ENCODE measurements around the gene MUC4. TPM values are rescaled to one million over a fixed set of nuclear protein-coding genes. Genes with fewer than 3 reads are reported as not detected.
"Not testable (repeated sequence)": the region's sequence is repeated elsewhere in the genome, so short reads cannot be mapped to it uniquely, and the experiment has no call there.

Gene MUC4
- polyA plus RNA-seq, 1 donor, result 4.4 TPM

DNA sequence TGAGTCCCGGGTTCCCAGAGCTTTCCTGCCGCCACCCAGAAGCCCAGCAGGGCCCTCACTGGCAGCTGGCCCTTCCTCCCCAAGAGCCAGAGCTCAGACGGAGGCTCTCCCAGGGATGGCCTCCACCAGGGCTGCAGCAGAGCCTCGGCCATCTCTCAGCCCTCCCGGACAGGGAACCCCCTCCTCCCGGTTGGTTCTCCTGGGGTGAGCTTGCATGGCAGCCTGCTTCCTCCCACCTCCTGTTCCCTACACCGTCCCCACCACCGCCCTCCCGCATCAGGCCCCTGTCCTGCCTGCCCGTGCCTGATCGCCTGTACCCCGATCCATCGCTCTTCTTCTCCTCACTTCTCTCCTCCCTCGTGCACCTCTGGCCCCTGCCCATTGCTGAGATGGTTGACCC lies 24.1 kb upstream of the MUC4 start:
- H3K4me1 ChIP-seq (ENCODE audit: control insufficient read depth, insufficient read depth, low read length), result no peaks in the 10 kb centered on the region
- no peaks in the 10 kb centered on the region for H3K36me3 ChIP-seq (ENCODE audit: control insufficient read depth, insufficient read depth, low read length)
- H3K27me3 ChIP-seq (ENCODE audit: control insufficient read depth, insufficient read depth, low read length), result peaks cover 8% of the 10 kb centered on the region
- H3K9me3 ChIP-seq (ENCODE audit: control insufficient read depth, low read depth, low read length), result no peaks in the 10 kb centered on the region
- H3K27ac ChIP-seq (ENCODE audit: low read length), result no peak overlapping the region
- no peak overlapping the region for H3K4me3 ChIP-seq (ENCODE audit: low read length)
- no peak for DNase-seq
- 80% methylated on average over 1 of the region's 14 CpGs for WGBS (ENCODE audit: insufficient coverage, low lambda C conversion rate)

DNA sequence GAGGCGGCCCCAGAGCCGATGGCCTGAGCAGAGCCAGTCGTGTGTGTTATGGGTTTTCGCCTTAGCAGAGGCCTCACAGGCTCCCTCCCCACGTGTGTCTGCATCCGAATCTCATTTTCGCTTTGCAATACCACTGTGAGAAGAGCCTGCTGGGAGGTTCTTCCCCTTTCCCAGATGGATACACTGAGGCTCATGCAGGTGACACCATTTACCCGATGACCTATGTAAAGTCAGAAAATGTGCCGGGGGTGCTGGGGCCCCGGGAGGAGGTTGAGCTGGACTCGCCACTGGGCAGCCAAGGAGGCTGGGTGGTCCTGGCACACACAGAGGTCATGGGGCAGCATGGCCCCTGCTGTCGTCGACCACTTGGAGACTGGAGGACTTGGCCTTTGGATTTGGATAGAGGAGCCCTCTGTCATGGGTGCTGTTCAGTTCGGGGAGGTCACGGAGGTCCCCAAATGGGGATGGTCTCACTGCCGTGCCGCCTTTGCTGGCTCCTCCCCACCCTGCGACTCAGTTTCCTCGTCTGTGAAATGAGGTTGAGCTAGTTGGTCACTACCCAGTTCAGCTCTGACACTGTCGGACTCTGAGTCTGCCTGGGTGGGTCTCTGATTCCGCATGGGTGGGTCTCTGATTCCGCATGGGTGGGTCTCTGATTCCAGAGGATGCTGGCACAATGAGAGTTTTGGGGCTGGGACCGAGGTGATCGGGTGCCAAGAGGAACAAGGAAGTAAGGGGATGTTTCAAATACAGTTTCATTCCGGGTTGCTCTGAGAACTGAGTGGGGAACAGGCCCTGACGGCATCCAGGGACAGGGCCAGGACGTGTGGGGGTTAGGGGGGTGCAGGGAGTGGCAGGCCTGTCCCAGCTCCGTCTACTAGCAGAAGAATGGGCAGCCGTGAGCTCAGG lies 23.2 kb upstream of the MUC4 start:
- peaks cover under 1% of the 10 kb centered on the region for H3K9me3 ChIP-seq (ENCODE audit: control insufficient read depth, low read depth, low read length)
- no CpG with 5 or more reads among the region's 29 CpGs for WGBS (ENCODE audit: insufficient coverage, low lambda C conversion rate)
- no peak for DNase-seq

DNA sequence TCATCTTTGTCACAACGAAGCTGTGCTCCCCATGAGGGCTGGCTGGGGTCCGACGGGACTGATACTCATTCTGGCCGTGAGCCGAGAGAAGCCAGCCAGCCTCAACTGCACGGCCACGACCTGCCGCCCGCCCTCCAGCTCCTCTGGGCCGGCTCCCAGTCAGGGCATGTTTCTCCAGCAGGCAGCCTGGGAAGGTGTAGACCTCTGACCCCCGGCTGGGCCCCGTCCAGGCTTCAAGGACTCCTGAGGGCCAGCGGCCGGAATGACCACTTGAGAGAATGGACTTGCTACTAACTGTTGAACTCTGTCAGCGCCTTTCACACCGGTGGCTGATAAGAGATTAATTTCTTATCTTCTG lies 18.1 kb upstream of the MUC4 start:
- Histone ChIP-seq H3K27me3 (ENCODE audit: control insufficient read depth, insufficient read depth, low read length) (no peaks in the 10 kb centered on the region), H3K36me3 (ENCODE audit: control insufficient read depth, insufficient read depth, low read length) (no peaks in the 10 kb centered on the region), H3K4me1 (ENCODE audit: control insufficient read depth, insufficient read depth, low read length) (no peaks in the 10 kb centered on the region), H3K9me3 (ENCODE audit: control insufficient read depth, low read depth, low read length) (peaks cover 3% of the 10 kb centered on the region), H3K27ac (ENCODE audit: low read length) (no peak overlapping the region), H3K4me3 (ENCODE audit: low read length) (no peak overlapping the region)
- no CpG with 5 or more reads among the region's 16 CpGs for WGBS (ENCODE audit: insufficient coverage, low lambda C conversion rate)
- DNase-seq, result no peak

More for the DNA sequence above, 23.2 kb upstream of the MUC4 start:
- Histone ChIP-seq H3K4me3 (ENCODE audit: low read length) (no peak overlapping the region), H3K4me1 (ENCODE audit: control insufficient read depth, insufficient read depth, low read length) (no peaks in the 10 kb centered on the region), H3K36me3 (ENCODE audit: control insufficient read depth, insufficient read depth, low read length) (no peaks in the 10 kb centered on the region), H3K27me3 (ENCODE audit: control insufficient read depth, insufficient read depth, low read length) (peaks cover 8% of the 10 kb centered on the region), H3K27ac (ENCODE audit: low read length) (no peak overlapping the region)

DNA sequence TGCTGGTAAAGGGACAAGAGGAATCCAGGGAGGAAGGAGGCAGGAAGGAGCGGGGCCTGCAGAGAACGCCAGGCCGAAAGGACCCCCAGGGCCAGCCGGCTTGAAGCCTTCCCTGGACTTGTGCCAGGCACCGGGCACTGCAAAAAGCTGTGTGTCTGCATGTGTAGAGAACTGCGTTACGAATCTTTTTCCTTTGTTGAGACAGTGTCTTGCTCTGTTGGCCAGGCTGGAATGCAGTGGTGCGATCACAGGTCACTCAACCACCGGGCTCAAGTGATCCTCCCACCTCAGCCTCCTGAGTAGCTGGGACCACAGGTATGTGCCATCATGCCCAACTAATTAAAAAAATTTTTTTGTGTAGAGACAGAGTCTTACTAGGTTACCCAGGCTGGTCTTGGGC lies 17.0 kb upstream of the MUC4 start:
- H3K36me3 ChIP-seq (ENCODE audit: control insufficient read depth, insufficient read depth, low read length), result no peaks in the 10 kb centered on the region
- no peak overlapping the region for H3K4me3 ChIP-seq (ENCODE audit: low read length)
- H3K9me3 ChIP-seq (ENCODE audit: control insufficient read depth, low read depth, low read length), result peaks cover 3% of the 10 kb centered on the region
- H3K4me1 ChIP-seq (ENCODE audit: control insufficient read depth, insufficient read depth, low read length), result no peaks in the 10 kb centered on the region
- no CpG with 5 or more reads among the region's 9 CpGs for WGBS (ENCODE audit: insufficient coverage, low lambda C conversion rate)
- H3K27me3 ChIP-seq (ENCODE audit: control insufficient read depth, insufficient read depth, low read length), result no peaks in the 10 kb centered on the region
- no peak overlapping the region for H3K27ac ChIP-seq (ENCODE audit: low read length)
- no peak for DNase-seq

DNA sequence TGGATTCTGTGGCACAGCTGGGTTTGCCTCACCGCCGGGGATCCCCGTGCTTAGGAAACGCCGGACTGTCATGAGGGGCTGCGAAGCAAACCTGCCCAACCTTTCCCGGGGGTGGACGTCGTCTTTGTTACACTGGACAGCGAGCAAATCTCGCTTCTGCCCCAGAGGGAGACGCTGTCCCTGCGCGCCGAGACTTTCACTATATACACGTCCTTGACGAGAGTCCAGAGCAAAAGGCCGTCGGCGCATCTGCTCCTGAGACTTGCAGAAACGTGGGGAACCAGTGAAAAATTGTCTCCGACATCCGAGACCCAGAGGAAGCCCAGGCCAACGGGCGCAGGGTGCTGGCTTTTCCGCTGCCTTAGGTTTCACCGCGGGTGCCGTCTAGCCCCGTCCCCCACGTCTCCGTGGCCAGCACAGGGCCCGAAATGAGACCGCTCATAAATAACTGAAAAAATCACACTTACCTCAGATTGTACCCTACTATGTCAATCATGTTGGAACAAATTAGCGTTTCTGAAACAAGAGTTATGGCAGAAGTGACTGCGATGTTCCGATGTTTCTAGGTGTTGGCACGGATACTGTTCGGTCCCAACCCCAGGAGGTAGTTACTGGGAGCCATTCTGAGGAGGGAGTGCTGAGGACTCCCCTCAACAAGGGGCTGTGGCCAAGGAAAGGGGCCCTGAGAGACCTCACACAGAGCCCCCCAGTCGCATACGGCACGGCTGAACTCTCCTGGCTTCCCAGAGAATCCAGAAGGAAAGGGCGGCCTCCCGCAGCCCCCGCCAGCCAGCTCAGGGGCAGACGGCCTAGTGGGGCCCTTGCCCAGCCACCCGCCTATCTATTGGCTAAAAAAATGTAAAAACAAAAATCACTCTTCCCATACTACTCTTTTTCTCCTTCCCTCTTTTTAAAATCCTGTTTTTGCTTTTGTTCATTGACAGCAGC lies 14.4 kb upstream of the MUC4 start:
- no CpG with 5 or more reads among the region's 47 CpGs for WGBS (ENCODE audit: insufficient coverage, low lambda C conversion rate)
- Histone ChIP-seq H3K27ac (ENCODE audit: low read length) (no peak overlapping the region), H3K4me1 (ENCODE audit: control insufficient read depth, insufficient read depth, low read length) (no peaks in the 10 kb centered on the region), H3K4me3 (ENCODE audit: low read length) (no peak overlapping the region), H3K27me3 (ENCODE audit: control insufficient read depth, insufficient read depth, low read length) (no peaks in the 10 kb centered on the region), H3K9me3 (ENCODE audit: control insufficient read depth, low read depth, low read length) (peaks cover 3% of the 10 kb centered on the region), H3K36me3 (ENCODE audit: control insufficient read depth, insufficient read depth, low read length) (no peaks in the 10 kb centered on the region)
- DNase-seq, result no peak

DNA sequence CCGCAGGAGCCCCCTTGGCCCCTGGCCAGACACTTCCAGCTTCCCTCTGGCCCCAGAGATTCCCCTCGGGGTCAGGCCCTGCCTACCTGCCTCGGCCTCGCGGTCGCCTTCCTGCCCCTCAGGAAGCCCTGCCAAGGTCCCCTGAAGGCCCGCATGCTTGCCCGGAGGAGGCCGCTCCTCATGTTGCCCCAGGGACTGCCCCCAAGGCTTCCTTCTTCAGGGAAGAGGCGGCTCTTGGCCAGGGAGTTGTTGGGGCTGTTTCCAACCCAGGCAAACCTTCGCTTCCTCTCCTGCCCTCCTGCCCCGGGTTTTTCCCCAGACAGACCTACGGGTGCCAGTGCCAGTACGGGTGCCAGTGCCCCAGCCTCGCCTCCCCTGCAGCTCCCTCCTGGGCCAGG lies 13.5 kb upstream of the MUC4 start:
- DNase-seq, result no peak
- H3K4me3 ChIP-seq (ENCODE audit: low read length), result no peak overlapping the region
- no CpG with 5 or more reads among the region's 15 CpGs for WGBS (ENCODE audit: insufficient coverage, low lambda C conversion rate)
- H3K36me3 ChIP-seq (ENCODE audit: control insufficient read depth, insufficient read depth, low read length), result no peaks in the 10 kb centered on the region
- peaks cover 3% of the 10 kb centered on the region for H3K9me3 ChIP-seq (ENCODE audit: control insufficient read depth, low read depth, low read length)
- H3K27ac ChIP-seq (ENCODE audit: low read length), result no peak overlapping the region
- H3K4me1 ChIP-seq (ENCODE audit: control insufficient read depth, insufficient read depth, low read length), result no peaks in the 10 kb centered on the region
- H3K27me3 ChIP-seq (ENCODE audit: control insufficient read depth, insufficient read depth, low read length), result no peaks in the 10 kb centered on the region

DNA sequence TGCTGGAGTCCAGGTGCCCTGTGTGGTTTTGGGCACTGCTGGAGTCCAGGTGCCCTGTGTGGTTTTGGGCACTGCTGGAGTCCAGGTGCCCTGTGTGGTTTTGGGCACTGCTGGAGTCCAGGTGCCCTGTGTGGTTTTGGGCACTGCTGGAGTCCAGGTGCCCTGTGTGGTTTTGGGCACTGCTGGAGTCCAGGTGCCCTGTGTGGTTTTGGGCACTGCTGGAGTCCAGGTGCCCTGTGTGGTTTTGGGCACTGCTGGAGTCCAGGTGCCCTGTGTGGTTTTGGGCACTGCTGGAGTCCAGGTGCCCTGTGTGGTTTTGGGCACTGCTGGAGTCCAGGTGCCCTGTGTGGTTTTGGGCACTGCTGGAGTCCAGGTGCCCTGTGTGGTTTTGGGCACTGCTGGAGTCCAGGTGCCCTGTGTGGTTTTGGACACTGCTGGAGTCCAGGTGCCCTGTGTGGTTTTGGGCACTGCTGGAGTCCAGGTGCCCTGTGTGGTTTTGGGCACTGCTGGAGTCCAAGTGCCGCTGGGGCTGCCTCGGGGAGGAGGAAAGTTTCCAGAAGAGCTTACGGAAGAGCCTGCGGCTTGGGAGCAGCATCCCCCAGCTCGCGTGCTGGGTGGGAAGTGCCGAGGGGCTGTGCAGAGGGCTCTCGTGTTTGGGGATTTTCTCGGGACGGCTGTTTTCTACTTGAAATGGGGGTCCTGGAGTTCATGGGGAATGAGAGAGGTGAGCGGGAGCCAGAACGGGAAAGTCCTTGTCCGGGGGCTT lies 12.9 kb upstream of the MUC4 start:
- not testable (repeated sequence) for H3K27ac ChIP-seq (ENCODE audit: low read length); DNase-seq
- WGBS (ENCODE audit: insufficient coverage, low lambda C conversion rate), result no CpG with 5 or more reads among the region's 13 CpGs

DNA sequence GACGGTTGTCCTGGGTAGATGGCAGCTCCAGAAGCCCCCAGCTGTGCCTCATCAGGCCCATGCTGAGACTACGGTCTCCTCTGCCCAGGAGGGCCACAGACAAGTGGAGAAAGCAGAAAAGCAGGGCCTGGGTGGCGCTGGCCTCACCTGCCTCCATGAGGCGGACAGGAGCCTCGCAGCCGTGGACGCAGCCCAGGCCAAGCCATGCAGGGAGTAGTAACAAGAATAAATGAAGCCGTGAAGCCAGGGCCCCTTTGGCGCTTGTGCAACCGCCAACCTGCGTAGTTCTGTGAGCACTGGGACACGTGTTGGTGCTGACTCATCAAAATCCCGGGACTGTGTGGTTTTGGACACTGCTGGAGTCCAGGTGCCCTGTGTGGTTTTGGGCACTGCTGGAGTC lies 12.3 kb upstream of the MUC4 start:
- no peaks in the 10 kb centered on the region for H3K27me3 ChIP-seq (ENCODE audit: control insufficient read depth, insufficient read depth, low read length)
- no CpG with 5 or more reads among the region's 13 CpGs for WGBS (ENCODE audit: insufficient coverage, low lambda C conversion rate)
- no peak for DNase-seq
- H3K36me3 ChIP-seq (ENCODE audit: control insufficient read depth, insufficient read depth, low read length), result no peaks in the 10 kb centered on the region
- no peak overlapping the region for H3K4me3 ChIP-seq (ENCODE audit: low read length)
- H3K27ac ChIP-seq (ENCODE audit: low read length), result no peak overlapping the region
- H3K9me3 ChIP-seq (ENCODE audit: control insufficient read depth, low read depth, low read length), result no peaks in the 10 kb centered on the region
- H3K4me1 ChIP-seq (ENCODE audit: control insufficient read depth, insufficient read depth, low read length), result no peaks in the 10 kb centered on the region

More for the DNA sequence above, 12.9 kb upstream of the MUC4 start:
- H3K4me3 ChIP-seq (ENCODE audit: low read length); H3K4me1 ChIP-seq (ENCODE audit: control insufficient read depth, insufficient read depth, low read length); H3K9me3 ChIP-seq (ENCODE audit: control insufficient read depth, low read depth, low read length); H3K36me3 ChIP-seq (ENCODE audit: control insufficient read depth, insufficient read depth, low read length); H3K27me3 ChIP-seq (ENCODE audit: control insufficient read depth, insufficient read depth, low read length): not testable (repeated sequence)

DNA sequence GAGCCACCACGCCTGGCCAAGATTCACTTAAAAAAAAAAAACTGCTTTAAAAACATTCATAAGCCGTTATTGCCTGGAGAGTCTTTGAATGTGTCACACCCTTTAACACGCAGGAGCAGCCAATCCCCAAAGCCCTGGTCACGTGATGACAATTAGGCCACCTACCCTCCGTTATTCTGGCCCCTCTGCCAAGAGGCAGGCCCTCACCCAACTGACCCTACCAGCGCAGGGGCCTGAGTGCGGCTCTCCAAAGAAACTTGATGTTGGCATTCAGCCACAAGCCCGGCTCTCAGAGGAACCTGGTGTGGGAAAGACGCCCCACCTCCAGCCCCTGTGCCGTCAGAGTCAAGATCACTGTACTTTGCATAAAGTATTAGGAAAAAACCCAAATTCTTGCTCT lies 11.6 kb upstream of the MUC4 start:
- WGBS (ENCODE audit: insufficient coverage, low lambda C conversion rate), result no CpG with 5 or more reads among the region's 10 CpGs
- DNase-seq, result no peak
- Histone ChIP-seq H3K4me1 (ENCODE audit: control insufficient read depth, insufficient read depth, low read length) (no peaks in the 10 kb centered on the region), H3K27me3 (ENCODE audit: control insufficient read depth, insufficient read depth, low read length) (no peaks in the 10 kb centered on the region), H3K4me3 (ENCODE audit: low read length) (no peak overlapping the region), H3K9me3 (ENCODE audit: control insufficient read depth, low read depth, low read length) (no peaks in the 10 kb centered on the region), H3K36me3 (ENCODE audit: control insufficient read depth, insufficient read depth, low read length) (no peaks in the 10 kb centered on the region), H3K27ac (ENCODE audit: low read length) (no peak overlapping the region)

DNA sequence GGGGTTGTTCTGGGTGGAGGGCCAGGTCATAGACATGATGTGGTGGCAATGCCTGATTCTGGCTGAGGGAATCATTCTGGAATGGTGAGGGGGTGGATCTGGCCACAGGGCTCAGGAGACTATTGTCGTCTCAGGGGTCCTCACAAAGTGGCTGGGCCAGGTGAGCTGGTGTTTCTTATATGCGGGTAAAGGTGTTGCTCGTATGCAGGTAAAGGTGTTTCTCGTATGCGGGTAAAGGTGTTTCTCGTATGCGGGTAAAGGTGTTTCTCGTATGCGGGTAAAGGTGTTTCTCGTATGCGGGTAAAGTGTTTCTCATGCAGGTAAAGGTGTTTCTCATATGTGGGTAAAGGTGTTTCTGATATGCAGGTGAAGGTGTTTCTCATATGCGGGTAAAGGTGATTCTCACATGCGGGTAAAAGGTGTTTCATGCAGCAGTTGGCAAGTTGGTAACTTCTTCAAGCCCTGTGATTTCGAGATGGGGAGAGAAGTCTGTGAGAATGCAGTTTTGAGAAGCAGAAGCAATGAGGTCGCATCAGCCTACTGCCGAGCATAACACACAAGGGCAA lies 10.5 kb upstream of the MUC4 start:
- Histone ChIP-seq H3K4me1 (ENCODE audit: control insufficient read depth, insufficient read depth, low read length) (no peaks in the 10 kb centered on the region), H3K27ac (ENCODE audit: low read length) (no peak overlapping the region), H3K9me3 (ENCODE audit: control insufficient read depth, low read depth, low read length) (no peaks in the 10 kb centered on the region), H3K4me3 (ENCODE audit: low read length) (no peak overlapping the region), H3K27me3 (ENCODE audit: control insufficient read depth, insufficient read depth, low read length) (no peaks in the 10 kb centered on the region), H3K36me3 (ENCODE audit: control insufficient read depth, insufficient read depth, low read length) (no peaks in the 10 kb centered on the region)
- WGBS (ENCODE audit: insufficient coverage, low lambda C conversion rate), result 100% methylated on average over 4 of the region's 16 CpGs
- DNase-seq, result no peak

Measured in large intestine (tissue), 3 donors.